Mononuclear cell (primary cell): ENCODE data around the gene GPR55. TPM values are rescaled to one million over a fixed set of nuclear protein-coding genes. Genes with fewer than 3 reads are reported as not detected.

Experiments
- H3K27me3 ChIP-seq: 2 replicates; pipeline ENCODE4 v1.6.0; 2011; ENCODE audit warnings: low read length, control low read depth; ENCODE audit not compliant: insufficient read depth
- H3K4me1 ChIP-seq: 2 replicates; pipeline ENCODE4 v1.5.1; 2011; ENCODE audit warnings: mild to moderate bottlenecking, low read length, control low read depth; ENCODE audit not compliant: insufficient read depth
- H3K4me3 ChIP-seq: 2 replicates; pipeline ENCODE4 v1.5.1; 2011; ENCODE audit warnings: mild to moderate bottlenecking, low read length, moderate library complexity
- H3K9me3 ChIP-seq: 2 replicates; pipeline ENCODE4 v1.5.1; 2011; ENCODE audit warnings: low read depth, mild to moderate bottlenecking, control low read depth, low read length
- total RNA-seq: library from RNA; depleted of rRNA; stranded (reverse); fragments of >200 nt; gene quantifications from one replicate; pipeline ENCODE4 v1.2.3, GENCODE V29; 2012

Gene GPR55
- total RNA-seq, 1 donor, result 1.2 TPM

GRCh38 chr2:230870544-230871360, 54.3 kb downstream of the GPR55 start:
- H3K4me1 ChIP-seq, result peaks cover 51% of the 10 kb centered on the region

GRCh38 chr2:230869914-230870543, 55.0 kb downstream of the GPR55 start:
- Histone ChIP-seq H3K4me1 (peaks cover 58% of the 10 kb centered on the region), H3K4me3 (no peak overlapping the region), H3K9me3 (no peaks in the 10 kb centered on the region), H3K27me3 (no peaks in the 10 kb centered on the region)

More at GRCh38 chr2:230870544-230871360, 54.3 kb downstream of the GPR55 start:
- no peak overlapping the region for H3K4me3 ChIP-seq
- H3K27me3 ChIP-seq, result no peaks in the 10 kb centered on the region
- H3K9me3 ChIP-seq, result no peaks in the 10 kb centered on the region

GRCh38 chr2:230868947-230869913, 55.8 kb downstream of the GPR55 start:
- Histone ChIP-seq H3K4me1 (peaks cover 63% of the 10 kb centered on the region), H3K4me3 (no peak overlapping the region)

GRCh38 chr2:230868161-230868946, 56.7 kb downstream of the GPR55 start:
- Histone ChIP-seq H3K27me3 (no peaks in the 10 kb centered on the region), H3K4me3 (no peak overlapping the region), H3K4me1 (peaks cover 64% of the 10 kb centered on the region), H3K9me3 (no peaks in the 10 kb centered on the region)

More at GRCh38 chr2:230868947-230869913, 55.8 kb downstream of the GPR55 start:
- Histone ChIP-seq H3K27me3 (no peaks in the 10 kb centered on the region), H3K9me3 (no peaks in the 10 kb centered on the region)

GRCh38 chr2:230866756-230867523, 58.1 kb downstream of the GPR55 start:
- H3K9me3 ChIP-seq, result no peaks in the 10 kb centered on the region
- H3K4me1 ChIP-seq, result peaks cover 53% of the 10 kb centered on the region
- peaks cover 3% of the 10 kb centered on the region for H3K27me3 ChIP-seq
- H3K4me3 ChIP-seq, result no peak overlapping the region

- Histone ChIP-seq H3K9me3 (no peaks in the 10 kb centered on the region), H3K4me3 (no peak overlapping the region), H3K4me1 (peaks cover 51% of the 10 kb centered on the region), H3K27me3 (peaks cover 3% of the 10 kb centered on the region)
Measured at GRCh38 chr2:230865766-230866755, 59.0 kb downstream of the GPR55 start.

- peaks cover 3% of the 10 kb centered on the region for H3K27me3 ChIP-seq
- peaks cover 43% of the 10 kb centered on the region for H3K4me1 ChIP-seq
- H3K9me3 ChIP-seq, result no peaks in the 10 kb centered on the region
- H3K4me3 ChIP-seq, result peak overlapping the region; percentile 46
Measured at GRCh38 chr2:230865307-230865765, 59.7 kb downstream of the GPR55 start.

GRCh38 chr2:230864605-230865306, 60.3 kb downstream of the GPR55 start, which contains the start of gene ITM2C:
ITM2C (plus strand) TSS chr2:230864942; CDS start chr2:230865026, 84 bp downstream.
- Histone ChIP-seq H3K4me1 (peaks cover 38% of the 10 kb centered on the region), H3K9me3 (no peaks in the 10 kb centered on the region), H3K27me3 (peaks cover 3% of the 10 kb centered on the region), H3K4me3 (peak within 1 kb of the TSS; percentile 46)

- Histone ChIP-seq H3K27me3 (peaks cover 3% of the 10 kb centered on the region), H3K4me3 (peak overlapping the region; percentile 46), H3K9me3 (no peaks in the 10 kb centered on the region), H3K4me1 (peaks cover 36% of the 10 kb centered on the region)
Measured at GRCh38 chr2:230864122-230864604, 60.9 kb downstream of the GPR55 start.

- Histone ChIP-seq H3K4me1 (peaks cover 36% of the 10 kb centered on the region), H3K27me3 (peaks cover 8% of the 10 kb centered on the region), H3K4me3 (no peak overlapping the region), H3K9me3 (no peaks in the 10 kb centered on the region)
Measured at GRCh38 chr2:230863442-230864121, 61.5 kb downstream of the GPR55 start.

- no peak overlapping the region for H3K4me3 ChIP-seq
- H3K4me1 ChIP-seq, result peaks cover 36% of the 10 kb centered on the region
- peaks cover 10% of the 10 kb centered on the region for H3K27me3 ChIP-seq
- H3K9me3 ChIP-seq, result no peaks in the 10 kb centered on the region
Measured at GRCh38 chr2:230863031-230863430, 62.0 kb downstream of the GPR55 start.
